Neuron (in vitro differentiated cells): ENCODE measurements around the gene ATXN1.
A peak's percentile ranks its signal among the peaks of the same experiment; 100 is the strongest.

Source experiments
- H2AFZ ChIP-seq: one replicate; pipeline ENCODE4 v1.6.1; 2013; ENCODE audit warnings: low read depth, mild to moderate bottlenecking, inconsistent platforms, low read length, moderate library complexity
- H3K27me3 ChIP-seq: one replicate; pipeline ENCODE4 v1.6.1; 2013; ENCODE audit warnings: low read length; ENCODE audit not compliant: insufficient read depth
- H3K36me3 ChIP-seq: one replicate; pipeline ENCODE4 v1.6.1; 2013; ENCODE audit warnings: low read length; ENCODE audit not compliant: insufficient read depth
- H3K4me1 ChIP-seq: one replicate; pipeline ENCODE4 v1.6.1; 2013; ENCODE audit warnings: low read length; ENCODE audit not compliant: insufficient read depth
- H3K4me3 ChIP-seq: 2 replicates; pipeline ENCODE4 v1.5.1; 2013; ENCODE audit warnings: mild to moderate bottlenecking, low read length, moderate library complexity
- H3K9me3 ChIP-seq: one replicate; pipeline ENCODE4 v1.6.1; 2013; ENCODE audit warnings: low read length

ATXN1 gene

GRCh38 chr6:16326531-16326930 lies 434.7 kb downstream of the ATXN1 start:
- no peak overlapping the region for H3K4me3 ChIP-seq
- H3K9me3 ChIP-seq, result peaks cover 11% of the 10 kb centered on the region
- H3K36me3 ChIP-seq, result peaks cover 10% of the 10 kb centered on the region
- H3K4me1 ChIP-seq, result peaks cover 13% of the 10 kb centered on the region
- H2AFZ ChIP-seq, result no peak overlapping the region
- H3K27me3 ChIP-seq, result no peaks in the 10 kb centered on the region

- no peak overlapping the region for H3K4me3 ChIP-seq
Measured at GRCh38 chr6:16324606-16325225, 436.5 kb downstream of the ATXN1 start.

GRCh38 chr6:16324184-16324583 lies 437.1 kb downstream of the ATXN1 start:
- no peak overlapping the region for H2AFZ ChIP-seq
- no peaks in the 10 kb centered on the region for H3K27me3 ChIP-seq
- H3K4me1 ChIP-seq, result peaks cover 25% of the 10 kb centered on the region
- peaks cover 10% of the 10 kb centered on the region for H3K36me3 ChIP-seq
- peaks cover 11% of the 10 kb centered on the region for H3K9me3 ChIP-seq
- no peak overlapping the region for H3K4me3 ChIP-seq

More at GRCh38 chr6:16324606-16325225, 436.5 kb downstream of the ATXN1 start:
- Histone ChIP-seq H3K36me3 (peaks cover 10% of the 10 kb centered on the region), H2AFZ (no peak overlapping the region), H3K9me3 (peaks cover 11% of the 10 kb centered on the region), H3K4me1 (peaks cover 23% of the 10 kb centered on the region), H3K27me3 (no peaks in the 10 kb centered on the region)

GRCh38 chr6:16322666-16323312 lies 438.5 kb downstream of the ATXN1 start:
- H2AFZ ChIP-seq, result peak overlapping the region; percentile 4
- peaks cover 11% of the 10 kb centered on the region for H3K9me3 ChIP-seq
- H3K4me3 ChIP-seq, result no peak overlapping the region
- peaks cover 10% of the 10 kb centered on the region for H3K36me3 ChIP-seq
- peaks cover 25% of the 10 kb centered on the region for H3K4me1 ChIP-seq
- H3K27me3 ChIP-seq, result no peaks in the 10 kb centered on the region

GRCh38 chr6:16321826-16322225 lies 439.4 kb downstream of the ATXN1 start:
- Histone ChIP-seq H3K36me3 (peaks cover 6% of the 10 kb centered on the region), H3K9me3 (peaks cover 7% of the 10 kb centered on the region), H2AFZ (no peak overlapping the region), H3K27me3 (no peaks in the 10 kb centered on the region), H3K4me1 (peaks cover 25% of the 10 kb centered on the region), H3K4me3 (no peak overlapping the region)

- no peak overlapping the region for H2AFZ ChIP-seq
- peaks cover 3% of the 10 kb centered on the region for H3K9me3 ChIP-seq
- peaks cover 4% of the 10 kb centered on the region for H3K36me3 ChIP-seq
- no peaks in the 10 kb centered on the region for H3K27me3 ChIP-seq
- H3K4me3 ChIP-seq, result no peak overlapping the region
- peaks cover 25% of the 10 kb centered on the region for H3K4me1 ChIP-seq
Measured at GRCh38 chr6:16321341-16321710, 439.9 kb downstream of the ATXN1 start.

GRCh38 chr6:16320533-16321340 lies 440.5 kb downstream of the ATXN1 start:
- H3K4me1 ChIP-seq, result peaks cover 25% of the 10 kb centered on the region
- H3K36me3 ChIP-seq, result no peaks in the 10 kb centered on the region
- H3K4me3 ChIP-seq, result peak overlapping the region; percentile 38

GRCh38 chr6:16319813-16320532 lies 441.3 kb downstream of the ATXN1 start:
- H3K36me3 ChIP-seq, result no peaks in the 10 kb centered on the region
- peak overlapping the region; percentile 48 for H2AFZ ChIP-seq
- H3K4me3 ChIP-seq, result peak overlapping the region; percentile 38
- no peaks in the 10 kb centered on the region for H3K27me3 ChIP-seq
- H3K9me3 ChIP-seq, result no peaks in the 10 kb centered on the region
- peaks cover 25% of the 10 kb centered on the region for H3K4me1 ChIP-seq

More at GRCh38 chr6:16320533-16321340, 440.5 kb downstream of the ATXN1 start:
- Histone ChIP-seq H3K9me3 (no peaks in the 10 kb centered on the region), H2AFZ (peak overlapping the region; percentile 48), H3K27me3 (no peaks in the 10 kb centered on the region)

GRCh38 chr6:16318953-16319720 lies 442.1 kb downstream of the ATXN1 start:
- Histone ChIP-seq H3K4me1 (peaks cover 25% of the 10 kb centered on the region), H3K4me3 (no peak overlapping the region), H3K27me3 (no peaks in the 10 kb centered on the region), H2AFZ (no peak overlapping the region), H3K9me3 (no peaks in the 10 kb centered on the region), H3K36me3 (no peaks in the 10 kb centered on the region)

- Histone ChIP-seq H3K4me3 (no peak overlapping the region), H3K9me3 (no peaks in the 10 kb centered on the region), H3K36me3 (no peaks in the 10 kb centered on the region), H2AFZ (no peak overlapping the region), H3K27me3 (no peaks in the 10 kb centered on the region), H3K4me1 (peaks cover 25% of the 10 kb centered on the region)
Measured at GRCh38 chr6:16318538-16318937, 442.7 kb downstream of the ATXN1 start.

GRCh38 chr6:16316741-16317251 lies 444.5 kb downstream of the ATXN1 start:
- H3K27me3 ChIP-seq, result no peaks in the 10 kb centered on the region
- no peak overlapping the region for H2AFZ ChIP-seq
- H3K9me3 ChIP-seq, result no peaks in the 10 kb centered on the region
- H3K4me3 ChIP-seq, result no peak overlapping the region
- peaks cover 13% of the 10 kb centered on the region for H3K4me1 ChIP-seq
- H3K36me3 ChIP-seq, result no peaks in the 10 kb centered on the region

- Histone ChIP-seq H2AFZ (no peak overlapping the region), H3K36me3 (no peaks in the 10 kb centered on the region), H3K9me3 (no peaks in the 10 kb centered on the region), H3K4me1 (peaks cover 9% of the 10 kb centered on the region), H3K27me3 (no peaks in the 10 kb centered on the region), H3K4me3 (no peak overlapping the region)
Measured at GRCh38 chr6:16314296-16314695, 447.0 kb downstream of the ATXN1 start.
